CD4-positive, CD25-positive, alpha-beta regulatory T cell (primary cell): ENCODE data around the gene MRPL18. TPM values are rescaled to one million over a fixed set of nuclear protein-coding genes. Genes with fewer than 3 reads are reported as not detected.
"Not testable (repeated sequence)": the region's sequence is repeated elsewhere in the genome, so short reads cannot be mapped to it uniquely, and the experiment has no call there.

ENCODE experiments used
- ATAC-seq, 2 donors: fragments of 150-1000 bp; cut with Tn5 transposase; one replicate each; pipeline ENCODE4 v1.10.0; 2021; ENCODE audit warnings: low read depth in 2 of 2, moderate number of reproducible peaks in 2 of 2, moderate library complexity in 1 of 2
- DNase-seq, 3 donors: peaks; one replicate each; pipeline versions ENCODE4 v3.0.0 to v3.0.0-alpha.2; 2012 to 2022; ENCODE audit warnings: mixed read lengths in 1 of 3
- H3K27ac ChIP-seq: one replicate; pipeline ENCODE4 v1.7.0; 2013; ENCODE audit warnings: mild to moderate bottlenecking, low read length; ENCODE audit not compliant: insufficient read depth, poor library complexity, severe bottlenecking
- H3K27me3 ChIP-seq: one replicate; pipeline ENCODE4 v1.7.0; 2013; ENCODE audit warnings: low read length; ENCODE audit not compliant: control insufficient read depth, insufficient read depth
- H3K36me3 ChIP-seq: one replicate; pipeline ENCODE4 v1.7.0; 2013; ENCODE audit warnings: mild to moderate bottlenecking, low read length, moderate library complexity; ENCODE audit not compliant: control insufficient read depth, insufficient read depth
- H3K4me1 ChIP-seq: 2 replicates; pipeline ENCODE4 v1.7.0; 2013; ENCODE audit warnings: mild to moderate bottlenecking, low read length; ENCODE audit not compliant: insufficient read depth, control insufficient read depth, poor library complexity, severe bottlenecking
- H3K4me3 ChIP-seq: one replicate; pipeline ENCODE4 v1.7.0; 2013; ENCODE audit warnings: low read depth, mild to moderate bottlenecking, low read length, moderate library complexity
- H3K9me3 ChIP-seq, 2 experiments: 1 replicate in 1 of 2; 2 replicates in 1 of 2; pipeline ENCODE4 v1.7.0; 2013; ENCODE audit warnings: low read length in 2 of 2, mild to moderate bottlenecking in 1 of 2, moderate library complexity in 1 of 2; ENCODE audit not compliant: control insufficient read depth in 2 of 2
- H3K27ac Mint-ChIP-seq, 3 donors: one replicate each; pipeline ENCODE4 v1.8.0; 2020 to 2022; ENCODE audit warnings: mild to moderate bottlenecking in 3 of 3, mixed read lengths in 3 of 3, moderate library complexity in 2 of 3
- H3K27me3 Mint-ChIP-seq: one replicate; pipeline ENCODE4 v1.8.0; 2022; ENCODE audit warnings: mild to moderate bottlenecking, mixed read lengths
- H3K36me3 Mint-ChIP-seq: one replicate; pipeline ENCODE4 v1.8.0; 2020; ENCODE audit warnings: mixed read lengths
- H3K4me1 Mint-ChIP-seq, 4 donors: one replicate each; pipeline ENCODE4 v1.8.0; 2020 to 2022; ENCODE audit warnings: mixed read lengths in 4 of 4, mild to moderate bottlenecking in 1 of 4
- H3K4me3 Mint-ChIP-seq, 4 donors: one replicate each; pipeline ENCODE4 v1.8.0; 2020 to 2022; ENCODE audit warnings: mild to moderate bottlenecking in 4 of 4, mixed read lengths in 4 of 4, moderate library complexity in 3 of 4
- H3K9me3 Mint-ChIP-seq, 7 donors: one replicate each; pipeline ENCODE4 v1.8.0; 2020 to 2022; ENCODE audit warnings: mixed read lengths in 7 of 7, mild to moderate bottlenecking in 3 of 7, moderate library complexity in 2 of 7
- polyA plus RNA-seq, 4 donors: library from polyadenylated mRNA; unstranded; fragments of 300-500 nt; fragmentation: Illumina TruSeq; gene quantifications; one replicate each; pipeline ENCODE4 v1.2.3, GENCODE V29; 2021
- total RNA-seq: library from RNA; stranded (reverse); gene quantifications from one replicate; pipeline ENCODE4 v1.2.3, GENCODE V29; 2022

Gene MRPL18
- total and polyA plus RNA-seq, 5 donors from 2014 or later: 21.7 to 122 (median 94.5) TPM

- H3K9me3 Mint-ChIP-seq: peaks cover 0 to 2% (median 0%) of the 10 kb centered on the region in 7 donors
- H3K4me3 Mint-ChIP-seq: no peak overlapping the region
- no peak overlapping the region for H3K4me3 ChIP-seq
- H3K4me1 Mint-ChIP-seq: no peaks in the 10 kb centered on the region
- H3K9me3 ChIP-seq: no peaks in the 10 kb centered on the region
- H3K36me3 ChIP-seq: no peaks in the 10 kb centered on the region
- no peaks in the 10 kb centered on the region for H3K27me3 Mint-ChIP-seq
- peaks cover 15% of the 10 kb centered on the region for H3K36me3 Mint-ChIP-seq
- DNase-seq: no peak
- no peak overlapping the region for H3K27ac ChIP-seq
- H3K4me1 ChIP-seq: no peaks in the 10 kb centered on the region
- peak overlapping the region in 1 of 3 donors; percentile 63 for H3K27ac Mint-ChIP-seq
- H3K27me3 ChIP-seq: no peaks in the 10 kb centered on the region
- ATAC-seq: no peak
These were observed 18.4 kb downstream of the MRPL18 start for GRCh38 chr6:159808647-159809046.

GRCh38 chr6:159809149-159809548 lies 18.9 kb downstream of the MRPL18 start:
- ATAC-seq: no peak
- Mint-ChIP-seq H3K27me3 (no peaks in the 10 kb centered on the region), H3K27ac (no peak overlapping the region)

GRCh38 chr6:159813781-159814180 lies 23.5 kb downstream of the MRPL18 start:
- no peaks in the 10 kb centered on the region for H3K27me3 Mint-ChIP-seq
- Histone ChIP-seq H3K4me3 (no peak overlapping the region), H3K36me3 (no peaks in the 10 kb centered on the region), H3K4me1 (no peaks in the 10 kb centered on the region), H3K9me3 (no peaks in the 10 kb centered on the region), H3K27ac (no peak overlapping the region), H3K27me3 (no peaks in the 10 kb centered on the region)
- H3K36me3 Mint-ChIP-seq: peaks cover 18% of the 10 kb centered on the region
- no peak for ATAC-seq
- H3K4me3 Mint-ChIP-seq: no peak overlapping the region
- no peak for DNase-seq
- H3K9me3 Mint-ChIP-seq: peaks cover 0 to 2% (median 0%) of the 10 kb centered on the region in 7 donors
- peak overlapping the region in 1 of 3 donors; percentile 58 for H3K27ac Mint-ChIP-seq
- no peaks in the 10 kb centered on the region for H3K4me1 Mint-ChIP-seq

More at GRCh38 chr6:159809149-159809548, 18.9 kb downstream of the MRPL18 start:
- no peaks in the 10 kb centered on the region for H3K9me3 ChIP-seq
- H3K27me3 ChIP-seq: no peaks in the 10 kb centered on the region
- H3K4me3 ChIP-seq: no peak overlapping the region
- H3K36me3 ChIP-seq: no peaks in the 10 kb centered on the region
- H3K4me1 ChIP-seq: no peaks in the 10 kb centered on the region
- Mint-ChIP-seq H3K4me1 (no peaks in the 10 kb centered on the region), H3K4me3 (no peak overlapping the region), H3K9me3 (peaks cover 0 to 2% (median 0%) of the 10 kb centered on the region in 7 donors), H3K36me3 (peaks cover 17% of the 10 kb centered on the region)
- H3K27ac ChIP-seq: no peak overlapping the region
- no peak for DNase-seq

GRCh38 chr6:159815410-159815809 lies 25.1 kb downstream of the MRPL18 start:
- no peaks in the 10 kb centered on the region for H3K27me3 Mint-ChIP-seq
- Histone ChIP-seq H3K27ac (no peak overlapping the region), H3K27me3 (no peaks in the 10 kb centered on the region), H3K4me1 (peaks cover 10% of the 10 kb centered on the region), H3K4me3 (no peak overlapping the region), H3K36me3 (no peaks in the 10 kb centered on the region), H3K9me3 (no peaks in the 10 kb centered on the region)
- ATAC-seq (no peak), DNase-seq (no peak)
- H3K9me3 Mint-ChIP-seq: peaks cover 0 to 2% (median 0%) of the 10 kb centered on the region in 7 donors
- H3K27ac Mint-ChIP-seq: no peak overlapping the region
- peaks cover 0 to 12% (median 9%) of the 10 kb centered on the region in 4 donors for H3K4me1 Mint-ChIP-seq
- no peak overlapping the region for H3K4me3 Mint-ChIP-seq
- H3K36me3 Mint-ChIP-seq: peaks cover 19% of the 10 kb centered on the region

GRCh38 chr6:159816775-159817174 lies 26.5 kb downstream of the MRPL18 start:
- H3K27me3 ChIP-seq, ATAC-seq, H3K9me3 Mint-ChIP-seq, H3K4me3 ChIP-seq, H3K27ac ChIP-seq, H3K27me3 Mint-ChIP-seq, H3K9me3 ChIP-seq, H3K36me3 ChIP-seq, DNase-seq, H3K4me3 Mint-ChIP-seq: not testable (repeated sequence)
- peaks cover 12% of the 10 kb centered on the region for H3K4me1 ChIP-seq
- H3K27ac Mint-ChIP-seq: peak overlapping the region in 1 of 3 donors; percentile 11
- H3K4me1 Mint-ChIP-seq: peaks cover 0 to 17% (median 12%) of the 10 kb centered on the region in 4 donors
- H3K36me3 Mint-ChIP-seq: peaks cover 14% of the 10 kb centered on the region

- Histone ChIP-seq H3K27me3 (no peaks in the 10 kb centered on the region), H3K27ac (no peak overlapping the region), H3K4me1 (peaks cover 12% of the 10 kb centered on the region), H3K36me3 (no peaks in the 10 kb centered on the region), H3K9me3 (no peaks in the 10 kb centered on the region), H3K4me3 (no peak overlapping the region)
- Mint-ChIP-seq H3K27ac (no peak overlapping the region), H3K27me3 (no peaks in the 10 kb centered on the region), H3K4me3 (peak overlapping the region in 1 of 4 donors; percentile 48), H3K4me1 (peaks cover 0 to 17% (median 12%) of the 10 kb centered on the region in 4 donors), H3K36me3 (peaks cover 14% of the 10 kb centered on the region), H3K9me3 (peaks cover 0 to under 1% (median 0%) of the 10 kb centered on the region in 7 donors)
- DNase-seq: no peak
- no peak for ATAC-seq
These were observed 27.9 kb downstream of the MRPL18 start for GRCh38 chr6:159817951-159818739.

GRCh38 chr6:159819098-159819497 lies 28.8 kb downstream of the MRPL18 start:
- DNase-seq: no peak
- Histone ChIP-seq H3K4me3 (no peak overlapping the region), H3K9me3 (no peaks in the 10 kb centered on the region), H3K27ac (no peak overlapping the region), H3K27me3 (no peaks in the 10 kb centered on the region), H3K36me3 (no peaks in the 10 kb centered on the region), H3K4me1 (peaks cover 12% of the 10 kb centered on the region)
- Mint-ChIP-seq H3K4me3 (peak overlapping the region in 1 of 4 donors; percentile 81), H3K36me3 (peaks cover 12% of the 10 kb centered on the region), H3K27me3 (no peaks in the 10 kb centered on the region), H3K4me1 (peaks cover 0 to 17% (median 12%) of the 10 kb centered on the region in 4 donors), H3K9me3 (no peaks in the 10 kb centered on the region), H3K27ac (peak overlapping the region in 2 of 3 donors; percentile 90 to 93)
- no peak for ATAC-seq
